ENCODE data around the gene PJA1.

The PJA1 gene

DNA sequence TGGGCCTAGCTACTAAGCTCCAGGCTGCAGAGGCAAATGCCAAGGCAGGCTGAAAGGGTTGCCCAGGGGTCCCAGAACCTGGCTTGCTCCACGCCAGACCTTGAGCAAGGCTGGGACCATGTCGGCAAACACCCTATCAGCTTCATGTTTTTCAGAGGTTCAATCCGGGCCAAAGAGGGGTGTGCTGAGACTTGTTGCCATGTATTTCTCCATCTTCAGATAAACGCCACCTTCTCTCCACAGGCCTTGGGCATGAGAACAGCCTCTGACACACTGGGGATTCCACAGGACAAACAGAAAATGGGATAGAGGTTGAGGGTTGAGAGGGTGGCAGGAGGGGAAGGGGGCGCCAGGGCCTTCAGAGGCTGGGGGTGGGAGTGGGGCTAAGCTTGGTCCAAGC lies 8.6 kb downstream of the PJA1 start:
- peaks cover 5 to 8% of the 10 kb centered on the region in 2 experiments for H3K36me3 ChIP-seq (ENCODE audit: control insufficient read depth in 1 of 2, insufficient read depth in 2 of 2, low read depth in 1 of 2, low read length in 2 of 2)
- H2BK15ac ChIP-seq (ENCODE audit: low read depth, poor library complexity, severe bottlenecking) = no peak overlapping the region

GRCh38 chrX:69155786-69156520 lies 9.3 kb downstream of the PJA1 start:
- Histone ChIP-seq H3K4me1 (ENCODE audit: control insufficient read depth, insufficient read depth, low read depth, low read length) (peaks cover 1% of the 10 kb centered on the region), H3K9ac (ENCODE audit: low read length) (no peak overlapping the region), H2AK5ac (ENCODE audit: low read length, severe bottlenecking) (no peak overlapping the region), H3K14ac (ENCODE audit: low read length in 2 of 2) (no peak overlapping the region), H2BK5ac (ENCODE audit: low read depth, low read length, poor library complexity, severe bottlenecking) (no peak overlapping the region), H2BK120ac (ENCODE audit: low read depth, low read length) (no peak overlapping the region), H3K4me2 (ENCODE audit: low read length, poor library complexity, severe bottlenecking) (no peak overlapping the region), H3K27me3 (ENCODE audit: control insufficient read depth in 1 of 2, insufficient read depth in 1 of 2, low read length in 2 of 2) (peaks cover 0 to 61% of the 10 kb centered on the region in 2 experiments), H3K4me3 (ENCODE audit: insufficient read depth in 1 of 2, low read depth in 1 of 2, low read length in 2 of 2) (no peak overlapping the region), H3K36me3 (ENCODE audit: control insufficient read depth in 1 of 2, insufficient read depth in 2 of 2, low read depth in 1 of 2, low read length in 2 of 2) (peaks cover 0 to 3% of the 10 kb centered on the region in 2 experiments), H3K27ac (ENCODE audit: low read length, poor library complexity, severe bottlenecking) (no peak overlapping the region), H4K91ac (ENCODE audit: low read length) (no peak overlapping the region), H3K4ac (ENCODE audit: low read depth in 1 of 2, low read length in 2 of 2) (no peak overlapping the region), H3K23ac (ENCODE audit: low read length in 2 of 2) (no peak overlapping the region), H3K18ac (ENCODE audit: low read depth in 1 of 2, low read length in 2 of 2) (no peak overlapping the region), H2BK12ac (ENCODE audit: low read length in 2 of 2) (peak overlapping the region; percentile 25 to 77), H2BK15ac (ENCODE audit: low read depth, poor library complexity, severe bottlenecking) (no peak overlapping the region), H4K8ac (ENCODE audit: low read length) (no peak overlapping the region), H2AFZ (ENCODE audit: low read depth, low read length) (no peak overlapping the region), H3K9me3 (ENCODE audit: control insufficient read depth, low read length) (no peaks in the 10 kb centered on the region), H3K79me1 (replicated peaks; ENCODE audit: low read length, poor library complexity, severe bottlenecking) (no peaks in the 10 kb centered on the region)
- no peak for DNase-seq
- WGBS = 55% methylated on average over 1 of the region's 5 CpGs

More for the DNA sequence above, 8.6 kb downstream of the PJA1 start:
- Histone ChIP-seq H4K8ac (ENCODE audit: low read length) (no peak overlapping the region), H3K79me1 (replicated peaks; ENCODE audit: low read length, poor library complexity, severe bottlenecking) (peaks cover 5% of the 10 kb centered on the region), H3K27ac (ENCODE audit: low read length, poor library complexity, severe bottlenecking) (no peak overlapping the region), H3K9ac (ENCODE audit: low read length) (no peak overlapping the region), H3K23ac (ENCODE audit: low read length in 2 of 2) (no peak overlapping the region), H3K4me3 (ENCODE audit: insufficient read depth in 1 of 2, low read depth in 1 of 2, low read length in 2 of 2) (no peak overlapping the region), H3K14ac (ENCODE audit: low read length in 2 of 2) (no peak overlapping the region), H2AFZ (ENCODE audit: low read depth, low read length) (no peak overlapping the region), H3K4me1 (ENCODE audit: control insufficient read depth, insufficient read depth, low read depth, low read length) (peaks cover 1% of the 10 kb centered on the region), H2BK5ac (ENCODE audit: low read depth, low read length, poor library complexity, severe bottlenecking) (no peak overlapping the region), H4K91ac (ENCODE audit: low read length) (no peak overlapping the region), H3K18ac (ENCODE audit: low read depth in 1 of 2, low read length in 2 of 2) (no peak overlapping the region), H2BK12ac (ENCODE audit: low read length in 2 of 2) (no peak overlapping the region), H2BK120ac (ENCODE audit: low read depth, low read length) (no peak overlapping the region), H3K27me3 (ENCODE audit: control insufficient read depth in 1 of 2, insufficient read depth in 1 of 2, low read length in 2 of 2) (peaks cover 0 to 61% of the 10 kb centered on the region in 2 experiments), H2AK5ac (ENCODE audit: low read length, severe bottlenecking) (no peak overlapping the region), H3K4ac (ENCODE audit: low read depth in 1 of 2, low read length in 2 of 2) (no peak overlapping the region), H3K9me3 (ENCODE audit: control insufficient read depth, low read length) (peaks cover 2% of the 10 kb centered on the region), H3K4me2 (ENCODE audit: low read length, poor library complexity, severe bottlenecking) (no peak overlapping the region)
- 95% methylated on average over 3 of the region's 5 CpGs for WGBS
- no peak for DNase-seq

- no peak overlapping the region for H3K18ac ChIP-seq (ENCODE audit: low read depth in 1 of 2, low read length in 2 of 2)
- no peak overlapping the region for H3K27ac ChIP-seq (ENCODE audit: low read length, poor library complexity, severe bottlenecking)
- no peak overlapping the region for H2AK5ac ChIP-seq (ENCODE audit: low read length, severe bottlenecking)
- H2BK12ac ChIP-seq (ENCODE audit: low read length in 2 of 2) = no peak overlapping the region
- H3K27me3 ChIP-seq (ENCODE audit: control insufficient read depth in 1 of 2, insufficient read depth in 1 of 2, low read length in 2 of 2) = peaks cover 0 to 61% of the 10 kb centered on the region in 2 experiments
- no peaks in the 10 kb centered on the region for H3K9me3 ChIP-seq (ENCODE audit: control insufficient read depth, low read length)
- no peak overlapping the region for H3K23ac ChIP-seq (ENCODE audit: low read length in 2 of 2)
- H2AFZ ChIP-seq (ENCODE audit: low read depth, low read length) = no peak overlapping the region
- no peak overlapping the region for H3K9ac ChIP-seq (ENCODE audit: low read length)
- no peak for DNase-seq
- H4K91ac ChIP-seq (ENCODE audit: low read length) = no peak overlapping the region
- no peak overlapping the region for H2BK5ac ChIP-seq (ENCODE audit: low read depth, low read length, poor library complexity, severe bottlenecking)
- H3K14ac ChIP-seq (ENCODE audit: low read length in 2 of 2) = no peak overlapping the region
- peaks cover 9% of the 10 kb centered on the region for H3K4me1 ChIP-seq (ENCODE audit: control insufficient read depth, insufficient read depth, low read depth, low read length)
- no peak overlapping the region for H4K8ac ChIP-seq (ENCODE audit: low read length)
- no peak overlapping the region for H3K4me3 ChIP-seq (ENCODE audit: insufficient read depth in 1 of 2, low read depth in 1 of 2, low read length in 2 of 2)
- WGBS = 87% methylated on average over 5 of the region's 6 CpGs
- no peak overlapping the region for H2BK15ac ChIP-seq (ENCODE audit: low read depth, poor library complexity, severe bottlenecking)
- no peaks in the 10 kb centered on the region for H3K79me1 ChIP-seq (replicated peaks; ENCODE audit: low read length, poor library complexity, severe bottlenecking)
- H3K36me3 ChIP-seq (ENCODE audit: control insufficient read depth in 1 of 2, insufficient read depth in 2 of 2, low read depth in 1 of 2, low read length in 2 of 2) = no peaks in the 10 kb centered on the region
- H3K4me2 ChIP-seq (ENCODE audit: low read length, poor library complexity, severe bottlenecking) = no peak overlapping the region
- H3K4ac ChIP-seq (ENCODE audit: low read depth in 1 of 2, low read length in 2 of 2) = no peak overlapping the region
- H2BK120ac ChIP-seq (ENCODE audit: low read depth, low read length) = no peak overlapping the region
Measured at GRCh38 chrX:69154051-69154450, 11.2 kb downstream of the PJA1 start.

GRCh38 chrX:69153060-69153730 lies 12.1 kb downstream of the PJA1 start:
- Histone ChIP-seq H3K36me3 (ENCODE audit: control insufficient read depth in 1 of 2, insufficient read depth in 2 of 2, low read depth in 1 of 2, low read length in 2 of 2) (no peaks in the 10 kb centered on the region), H3K4me3 (ENCODE audit: insufficient read depth in 1 of 2, low read depth in 1 of 2, low read length in 2 of 2) (no peak overlapping the region), H2BK15ac (ENCODE audit: low read depth, poor library complexity, severe bottlenecking) (peak overlapping the region; percentile 54), H3K27me3 (ENCODE audit: control insufficient read depth in 1 of 2, insufficient read depth in 1 of 2, low read length in 2 of 2) (peaks cover 0 to 63% of the 10 kb centered on the region in 2 experiments), H3K4ac (ENCODE audit: low read depth in 1 of 2, low read length in 2 of 2) (peak overlapping the region; percentile 0 to 73), H3K4me1 (ENCODE audit: control insufficient read depth, insufficient read depth, low read depth, low read length) (peaks cover 7% of the 10 kb centered on the region), H2AK5ac (ENCODE audit: low read length, severe bottlenecking) (no peak overlapping the region), H3K18ac (ENCODE audit: low read depth in 1 of 2, low read length in 2 of 2) (peak overlapping the region; percentile 21 to 80), H3K4me2 (ENCODE audit: low read length, poor library complexity, severe bottlenecking) (no peak overlapping the region), H3K79me1 (replicated peaks; ENCODE audit: low read length, poor library complexity, severe bottlenecking) (no peaks in the 10 kb centered on the region), H2BK120ac (ENCODE audit: low read depth, low read length) (no peak overlapping the region), H2BK5ac (ENCODE audit: low read depth, low read length, poor library complexity, severe bottlenecking) (no peak overlapping the region), H2BK12ac (ENCODE audit: low read length in 2 of 2) (peak overlapping the region in 1 of 2 experiments; percentile 52), H2AFZ (ENCODE audit: low read depth, low read length) (no peak overlapping the region), H3K14ac (ENCODE audit: low read length in 2 of 2) (no peak overlapping the region), H3K27ac (ENCODE audit: low read length, poor library complexity, severe bottlenecking) (no peak overlapping the region), H3K23ac (ENCODE audit: low read length in 2 of 2) (no peak overlapping the region), H3K9me3 (ENCODE audit: control insufficient read depth, low read length) (no peaks in the 10 kb centered on the region), H4K8ac (ENCODE audit: low read length) (peak overlapping the region; percentile 87), H3K9ac (ENCODE audit: low read length) (no peak overlapping the region), H4K91ac (ENCODE audit: low read length) (peak overlapping the region; percentile 62)
- 43% methylated on average over 7 of the region's 8 CpGs for WGBS
- peak; percentile 88 for DNase-seq
